CD4-positive, alpha-beta T cell treated with Interleukin-15 for 4 hours (primary cell): ENCODE results near the gene TNS1.

Experiments used
- DNase-seq: peaks from one replicate; pipeline ENCODE4 v3.0.0-alpha.2; 2020; ENCODE audit warnings: low spot score

The TNS1 gene

DNA sequence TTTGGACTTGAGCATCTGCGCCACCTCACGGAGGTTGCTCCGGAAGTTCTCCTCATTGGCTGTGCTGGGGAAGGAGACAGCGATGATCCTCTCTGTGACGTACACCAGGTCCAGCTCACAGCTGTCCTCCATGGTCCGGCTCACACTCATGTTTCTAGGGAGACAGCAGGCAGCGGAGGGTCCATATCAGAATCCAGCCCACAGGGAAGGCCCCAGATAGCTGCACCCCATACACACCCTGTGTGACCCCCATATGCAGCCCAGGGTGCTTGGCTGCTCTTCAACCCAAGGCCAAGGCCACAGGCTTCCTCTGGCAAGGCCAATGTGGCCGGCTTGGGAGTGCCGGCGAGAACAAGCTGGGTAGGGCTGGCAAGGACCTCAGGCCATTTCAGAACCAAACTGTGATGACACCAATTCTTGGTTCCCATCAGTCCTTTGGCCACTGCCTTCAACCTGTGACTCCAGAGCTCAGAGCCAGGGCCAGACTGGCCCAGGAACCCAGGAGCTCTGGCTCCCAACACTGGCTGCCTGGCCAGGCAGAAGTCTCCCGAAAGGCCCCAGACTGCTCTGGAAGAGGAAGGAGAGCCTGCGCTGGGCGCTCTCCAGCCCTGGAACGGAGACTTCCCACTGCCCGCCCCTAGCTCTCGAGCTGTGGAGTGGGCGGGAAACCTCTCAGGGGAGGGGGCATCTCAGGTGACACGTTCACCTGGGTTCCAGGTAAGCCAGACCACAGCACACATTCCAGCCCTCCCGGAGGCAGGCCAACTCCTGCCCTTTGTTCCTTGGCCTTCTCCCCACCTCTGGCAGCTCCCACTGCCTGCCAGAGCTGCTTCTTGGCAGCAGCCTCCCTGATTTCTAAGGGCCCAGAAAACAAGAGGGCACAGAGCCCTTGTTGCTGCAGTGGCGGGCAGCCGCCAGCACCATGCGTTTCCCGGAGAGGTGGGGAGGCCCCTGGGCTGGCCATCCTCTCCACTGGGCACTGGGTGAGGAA, 104.7 kb downstream of the TNS1 start:
- no peak for DNase-seq

DNA sequence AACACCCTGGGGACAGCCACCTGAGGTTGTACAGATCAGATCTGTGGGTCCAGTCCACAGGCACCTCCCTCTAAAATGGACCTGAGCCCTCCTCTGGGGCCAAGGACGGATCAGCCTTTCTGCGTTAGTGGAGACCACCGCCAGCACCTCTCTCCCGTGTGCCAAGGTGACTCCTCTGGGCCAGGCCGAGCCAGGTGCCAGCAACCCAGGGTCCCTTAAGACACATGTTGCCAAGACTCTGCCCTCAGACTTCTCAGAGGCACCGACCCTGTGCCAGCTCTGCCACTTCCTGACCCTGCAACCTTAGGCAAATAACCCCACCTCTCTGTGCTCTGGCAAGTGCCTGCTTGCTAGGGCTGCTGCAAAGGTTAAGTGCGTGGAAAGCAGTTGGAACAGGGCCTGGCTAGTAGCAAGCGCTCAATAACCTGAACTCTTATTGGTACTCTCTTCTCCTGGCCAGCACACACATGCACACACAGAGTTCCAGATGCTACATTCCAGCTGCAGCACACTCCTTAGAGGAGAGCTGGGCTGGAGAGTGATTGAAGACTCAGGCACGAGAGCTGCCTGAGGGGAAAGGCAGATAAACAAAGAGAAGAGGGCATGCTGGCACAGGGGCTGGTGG, 105.6 kb downstream of the TNS1 start:
- DNase-seq: no peak

DNA sequence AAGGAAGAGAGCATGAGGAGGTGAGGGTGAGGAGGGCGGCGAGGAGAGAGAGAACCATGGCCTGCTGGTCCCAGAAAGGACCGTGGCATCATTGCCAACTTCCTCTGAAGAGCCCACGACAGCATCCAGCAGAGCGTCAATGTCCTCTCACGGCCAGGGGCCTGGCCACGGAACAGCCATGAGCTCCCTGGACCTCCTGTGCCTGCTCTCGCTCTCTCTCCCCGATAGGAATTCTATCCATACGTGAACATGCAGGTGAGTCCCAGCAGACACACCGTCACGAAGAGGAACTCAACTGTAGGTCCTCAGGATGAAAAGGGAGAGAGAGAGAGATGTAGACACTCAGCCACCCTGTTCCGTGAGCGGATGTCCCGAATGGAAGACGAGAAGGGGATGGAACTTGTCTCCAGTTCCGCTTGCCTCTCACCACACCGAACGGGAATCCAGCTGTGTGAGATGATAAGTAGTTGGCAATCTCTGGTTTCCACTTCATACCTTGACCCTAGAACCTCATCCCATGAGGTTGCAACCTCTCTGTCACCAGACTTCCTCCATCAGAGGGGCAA, 107.6 kb downstream of the TNS1 start:
- no peak for DNase-seq

DNA sequence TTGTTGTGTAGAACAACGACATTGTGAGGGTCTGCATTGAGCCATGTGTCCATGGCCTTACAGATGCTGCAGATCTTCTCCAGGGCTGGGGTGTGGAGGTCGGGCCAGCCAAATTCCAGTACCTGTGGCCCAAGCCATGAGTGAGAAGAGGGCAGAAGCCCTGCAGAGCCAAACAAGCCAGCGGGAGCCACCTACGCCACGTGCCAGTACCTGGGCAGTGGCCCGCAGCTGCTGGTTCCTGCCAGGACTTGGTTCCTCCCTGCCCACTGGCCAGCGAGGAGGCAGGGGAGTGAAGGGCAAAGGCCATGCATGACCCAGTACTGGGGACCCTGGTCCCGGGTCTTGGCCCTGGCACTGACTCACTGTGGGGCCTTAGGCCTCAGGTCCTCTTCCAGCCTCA, 109.4 kb downstream of the TNS1 start:
- DNase-seq: no peak

DNA sequence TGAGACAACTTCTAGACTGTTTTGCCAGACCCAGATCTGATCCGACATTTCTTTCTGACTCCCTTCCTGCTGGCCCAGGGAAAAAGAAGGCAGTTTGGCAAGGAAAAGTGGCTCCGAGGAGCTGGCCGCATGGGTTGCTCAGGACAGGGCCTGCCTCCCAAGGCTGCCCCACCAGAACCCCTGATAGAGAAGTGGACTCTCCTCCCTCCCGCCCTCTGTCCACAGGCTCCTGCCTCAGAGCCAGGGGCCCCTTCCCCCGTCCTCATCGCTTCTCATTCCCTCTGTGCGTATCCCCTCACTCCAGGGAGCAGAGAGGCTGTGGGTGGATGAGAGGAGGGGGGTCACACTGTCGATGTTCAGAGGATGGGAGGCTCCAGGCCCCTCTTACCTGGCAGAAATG, 110.2 kb downstream of the TNS1 start:
- DNase-seq: no peak

DNA sequence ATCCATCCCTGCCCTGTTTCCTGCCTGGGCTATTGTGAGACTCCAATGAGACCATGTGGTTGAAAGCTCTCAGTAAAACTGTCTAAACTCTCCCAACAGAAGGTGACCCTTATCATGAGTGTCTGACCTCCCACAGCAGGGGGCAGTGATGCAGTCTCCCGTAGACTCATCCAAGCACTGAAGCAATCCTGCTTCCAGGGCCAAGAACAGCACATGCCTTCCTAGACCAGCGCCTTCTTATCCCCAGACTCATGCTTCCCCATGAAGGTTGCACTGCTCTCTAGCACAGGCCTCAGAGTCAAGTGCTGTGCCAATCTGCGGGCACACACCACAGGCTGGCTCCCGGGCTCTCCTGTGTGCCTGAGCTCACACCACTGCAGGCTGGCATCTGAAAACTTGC, 112.3 kb downstream of the TNS1 start:
- DNase-seq: no peak

DNA sequence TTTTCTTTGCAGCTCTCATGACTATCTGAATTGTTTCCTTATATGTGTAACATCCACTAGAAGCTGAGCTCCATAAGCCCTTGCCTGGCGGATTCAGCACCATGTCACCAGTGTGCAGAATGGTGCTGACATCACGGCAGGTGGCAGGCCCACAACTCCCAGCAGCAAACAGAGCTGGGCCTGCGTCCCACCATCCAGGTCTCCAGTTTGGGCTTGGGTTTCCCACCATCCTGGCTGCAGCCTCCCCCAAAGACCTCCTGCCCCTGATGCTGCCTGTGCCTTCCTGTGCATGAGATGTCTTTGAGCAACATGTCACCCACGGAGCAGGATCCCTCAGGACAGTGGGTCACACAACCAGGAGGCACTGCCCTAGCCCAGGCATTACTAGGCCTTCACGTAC, 113.1 kb downstream of the TNS1 start:
- DNase-seq: no peak

DNA sequence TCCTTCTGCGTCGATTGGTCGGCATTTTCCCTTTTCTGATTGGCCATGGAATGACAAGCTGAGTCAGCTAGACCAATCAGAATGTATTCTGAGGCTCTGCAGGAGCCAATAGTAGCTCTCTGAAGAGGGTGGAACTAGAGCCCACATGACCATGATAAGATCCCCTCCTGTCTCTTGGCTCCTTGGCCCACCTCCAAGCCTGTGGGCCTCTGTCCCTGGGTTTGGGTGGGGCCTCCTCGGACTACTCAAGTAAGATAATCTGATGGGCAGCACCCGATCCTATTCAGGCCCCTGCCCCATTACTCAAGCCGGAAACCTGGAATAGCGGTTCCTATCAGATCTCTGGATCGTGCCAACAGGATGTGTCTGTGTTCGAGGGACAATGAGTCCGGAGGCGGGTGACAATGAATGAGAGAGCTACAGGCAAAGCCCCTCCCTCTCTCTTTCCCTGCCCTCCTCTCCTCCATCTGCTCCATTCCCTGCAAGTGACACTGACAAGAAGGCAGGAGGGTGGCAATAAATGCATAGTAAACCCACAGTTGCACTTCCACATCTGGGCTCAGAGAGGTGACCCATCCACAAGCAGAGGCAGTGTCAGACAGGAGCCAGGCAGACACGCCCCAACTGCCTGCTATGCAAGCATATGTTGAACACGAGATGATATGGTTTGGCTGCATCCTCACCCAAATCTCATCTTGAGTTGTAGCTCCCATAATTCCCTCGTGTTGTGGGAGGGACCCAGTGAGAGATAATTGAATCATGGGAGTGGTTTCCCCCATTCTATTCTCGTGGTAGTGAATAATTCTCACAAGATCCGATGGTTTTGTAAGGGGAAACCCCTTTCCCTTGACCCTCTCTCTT, 114.7 kb downstream of the TNS1 start:
- no peak for DNase-seq

DNA sequence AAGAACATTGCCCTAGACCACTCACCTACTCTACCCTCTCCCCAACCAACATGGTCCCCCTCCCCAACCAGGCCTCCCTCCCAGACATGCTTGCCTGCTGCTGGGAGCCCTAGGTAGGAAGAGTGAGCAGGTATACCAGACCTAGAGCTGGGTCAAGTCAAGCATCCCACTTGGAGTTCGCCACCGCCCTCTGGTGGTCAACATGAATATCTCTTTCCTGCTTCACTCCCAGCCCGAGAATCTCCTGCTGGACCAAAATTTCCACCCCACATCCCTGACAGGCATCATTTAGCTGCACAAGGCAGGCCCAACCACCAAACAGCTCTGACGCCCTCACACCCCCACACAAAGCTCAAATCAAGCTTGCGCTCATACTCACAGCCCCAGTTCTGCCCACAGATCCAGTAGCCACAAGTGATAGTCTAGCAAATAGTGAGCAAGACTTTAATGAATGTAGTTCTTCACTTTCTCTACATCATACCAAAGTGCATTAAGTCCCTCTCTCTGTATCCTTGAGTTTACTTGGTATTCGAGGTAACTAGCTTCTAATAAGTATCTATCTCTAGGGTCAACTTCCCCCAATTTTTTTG, 116.0 kb downstream of the TNS1 start:
- peak; percentile 40 for DNase-seq

DNA sequence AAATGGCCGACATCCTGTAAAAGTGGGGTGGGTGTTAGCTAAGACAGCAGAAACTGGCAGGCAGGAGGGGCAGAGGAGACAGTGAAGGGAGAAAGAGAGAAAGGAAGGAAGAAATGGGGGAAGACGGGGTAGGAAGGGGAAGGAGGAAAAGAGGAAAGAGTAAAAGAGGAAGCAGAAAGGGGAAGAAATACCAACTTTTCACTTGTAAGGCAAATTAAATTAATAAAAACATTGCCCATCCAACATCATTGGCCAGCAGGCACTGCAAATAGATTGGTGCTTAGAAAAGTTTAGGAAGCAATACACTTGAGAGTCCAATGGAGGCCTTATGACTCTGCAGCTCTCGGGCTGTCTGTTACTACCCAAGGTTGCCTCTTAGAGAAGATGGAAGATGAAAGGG, 116.7 kb downstream of the TNS1 start:
- no peak for DNase-seq

DNA sequence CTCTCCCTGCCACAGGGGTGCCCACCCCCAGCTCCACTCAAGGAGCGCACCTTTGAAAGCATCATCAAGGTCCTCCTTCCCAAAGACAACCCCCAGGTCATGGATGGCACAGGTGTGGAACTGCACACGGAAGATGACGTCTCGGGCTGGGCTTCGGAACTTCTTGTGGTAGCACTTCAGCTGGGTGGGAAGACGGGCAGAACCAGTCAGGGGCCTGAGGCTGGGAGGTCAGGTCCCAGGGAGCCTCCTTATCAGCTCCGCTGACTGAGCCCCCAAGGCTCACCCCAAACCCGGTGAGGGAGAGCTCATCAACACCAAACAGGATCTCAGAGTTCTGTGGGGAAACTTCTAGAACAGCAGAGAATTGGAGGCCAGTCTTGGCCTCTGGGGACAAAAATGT, 117.8 kb downstream of the TNS1 start:
- DNase-seq: no peak

DNA sequence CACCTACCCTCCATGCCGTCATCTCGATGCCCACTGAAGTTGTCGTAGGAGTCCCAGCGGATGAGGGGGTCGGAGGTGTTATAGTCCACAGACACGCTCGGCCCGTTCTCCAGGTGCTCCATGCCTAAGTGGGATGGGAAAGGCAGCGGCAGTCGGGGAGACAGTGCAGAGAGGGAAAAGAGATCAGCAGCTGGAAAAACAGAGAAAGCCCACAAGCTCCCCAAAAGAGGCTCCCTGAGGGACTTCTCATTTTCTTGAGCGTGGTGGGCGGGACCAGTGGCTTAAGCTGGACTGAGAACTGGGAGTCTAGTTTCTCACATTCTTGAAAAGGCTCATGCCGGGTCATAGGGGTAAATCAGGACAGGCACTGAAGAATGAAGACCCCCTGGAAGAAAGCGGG, 121.9 kb downstream of the TNS1 start:
- DNase-seq: no peak

DNA sequence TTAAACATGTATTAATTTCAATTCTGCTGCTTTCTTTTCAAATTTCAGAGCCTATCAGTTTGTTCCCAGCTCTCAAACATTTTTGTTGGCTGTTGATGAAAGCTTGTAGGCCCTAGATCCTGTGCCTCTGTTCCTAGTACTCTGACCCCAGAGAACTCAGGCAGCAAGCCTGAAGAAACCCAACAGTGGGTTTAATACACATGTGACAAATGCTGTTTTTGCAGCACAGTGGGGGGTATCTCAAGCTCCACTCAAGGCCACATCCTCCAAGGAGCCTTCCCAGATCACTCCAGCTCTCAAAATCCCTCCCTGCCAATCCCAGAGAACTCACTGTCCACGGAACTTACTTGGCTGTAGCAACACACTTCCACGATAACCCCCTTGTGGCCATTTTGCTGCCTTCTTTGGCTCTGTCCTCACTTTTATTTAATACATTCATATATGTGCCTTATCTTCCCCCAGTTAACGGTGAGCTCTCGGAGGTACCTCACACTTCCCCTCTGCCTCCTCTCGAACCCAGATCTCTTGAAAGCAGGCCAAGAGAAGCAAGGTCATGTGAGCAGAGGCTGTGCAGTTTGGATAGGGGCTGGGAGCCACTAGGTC, 122.4 kb downstream of the TNS1 start:
- no peak for DNase-seq

DNA sequence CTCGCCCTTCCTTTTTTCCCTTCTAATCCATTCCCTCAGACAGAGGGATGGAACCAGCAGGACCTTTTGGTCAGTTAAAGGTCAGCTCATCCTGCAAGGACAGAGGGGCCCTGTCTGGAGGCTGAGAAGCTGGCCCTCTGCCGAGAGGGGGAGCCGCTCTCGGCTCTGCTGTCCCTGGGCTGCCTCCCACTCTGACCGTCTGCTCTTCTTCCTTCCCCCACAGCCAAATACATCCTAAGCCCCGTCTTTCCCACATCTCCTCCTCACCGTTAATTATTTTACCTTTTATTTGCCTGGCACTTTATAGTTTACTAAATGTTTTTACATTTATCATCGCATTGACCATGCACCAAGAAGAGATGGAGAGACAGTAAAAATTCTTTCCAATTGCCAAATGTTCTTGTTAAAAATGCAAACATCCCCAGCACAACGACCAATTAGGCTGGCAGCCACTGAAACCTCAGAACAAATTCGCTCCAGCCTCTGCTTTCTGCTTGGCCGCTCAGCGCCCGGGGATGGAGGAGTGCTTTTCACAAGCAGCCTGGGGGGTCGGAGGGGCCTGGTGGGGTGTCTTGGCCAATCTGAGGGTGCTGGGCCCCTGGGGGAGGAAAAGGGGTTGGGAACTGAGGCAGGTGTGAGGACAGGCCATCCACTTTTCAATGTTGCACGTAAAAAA, 123.7 kb downstream of the TNS1 start:
- DNase-seq: no peak

DNA sequence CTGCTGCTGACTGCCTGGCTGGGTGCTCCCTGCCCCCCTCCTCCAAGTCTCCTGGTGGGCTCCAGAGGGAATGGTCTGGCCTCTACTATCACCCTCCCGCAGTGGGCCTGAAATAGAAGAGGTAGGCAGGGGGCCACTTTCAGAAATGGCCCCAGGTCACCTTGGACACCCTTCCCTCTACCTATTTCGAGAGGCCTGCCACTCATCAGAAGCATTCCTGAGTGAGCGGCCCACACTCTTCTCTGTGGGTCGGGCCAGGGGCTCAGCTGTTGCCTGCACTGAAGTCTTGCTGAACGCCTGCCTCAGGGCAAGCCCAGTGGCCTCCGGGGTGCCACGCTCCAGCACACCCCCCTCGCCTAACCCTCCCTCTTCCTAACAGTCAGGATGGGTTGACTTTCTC, 124.9 kb downstream of the TNS1 start:
- DNase-seq: no peak

DNA sequence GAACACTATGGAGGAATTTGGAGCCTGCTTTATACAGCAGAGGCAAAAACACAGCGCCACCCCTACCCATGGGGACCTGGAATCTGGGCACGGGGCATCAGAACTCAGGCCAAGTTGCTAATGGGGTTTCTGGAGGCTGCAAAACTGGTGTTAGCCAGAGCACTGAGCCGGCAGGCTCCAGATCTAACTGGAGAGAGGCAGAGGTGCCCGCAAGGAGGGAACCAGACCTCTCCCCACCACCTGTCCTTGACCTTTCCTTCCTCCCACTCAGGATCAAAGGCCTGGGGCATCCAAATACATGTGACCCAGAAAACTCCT, 126.6 kb downstream of the TNS1 start:
- no peak for DNase-seq

DNA sequence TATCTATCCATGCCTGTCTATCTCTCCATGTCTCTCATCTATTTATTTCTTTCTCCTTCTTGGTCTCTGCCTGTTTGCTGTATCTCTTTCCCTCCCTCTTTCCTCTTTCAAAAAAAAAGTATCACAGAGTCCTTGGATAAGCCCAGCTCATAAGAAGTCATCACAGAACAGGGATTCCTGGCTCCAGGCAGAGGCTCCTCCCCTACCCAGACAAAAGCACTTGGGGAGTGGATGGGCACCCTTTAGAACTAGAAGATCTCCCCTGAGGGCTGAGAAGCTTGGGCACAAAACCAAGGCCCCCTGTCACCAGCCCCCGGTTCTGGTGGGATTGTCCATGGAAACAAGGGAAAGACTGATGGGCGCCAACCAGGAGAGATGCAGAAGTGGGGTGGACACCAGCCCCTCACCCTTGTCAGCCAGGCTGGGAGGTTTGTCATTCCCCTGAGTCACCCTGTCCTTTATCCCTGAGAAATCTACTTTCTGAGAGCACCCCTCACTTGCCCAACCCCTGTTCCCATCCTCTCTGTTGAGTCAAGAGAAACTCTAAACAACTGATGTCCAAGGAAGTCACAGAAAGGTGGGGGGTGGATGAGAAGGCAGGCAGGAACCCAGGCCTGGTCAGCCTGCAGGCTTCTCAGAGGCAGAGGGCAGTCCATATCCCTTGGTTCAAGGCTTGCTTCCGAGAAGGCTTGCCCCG, 127.1 kb downstream of the TNS1 start:
- no peak for DNase-seq

DNA sequence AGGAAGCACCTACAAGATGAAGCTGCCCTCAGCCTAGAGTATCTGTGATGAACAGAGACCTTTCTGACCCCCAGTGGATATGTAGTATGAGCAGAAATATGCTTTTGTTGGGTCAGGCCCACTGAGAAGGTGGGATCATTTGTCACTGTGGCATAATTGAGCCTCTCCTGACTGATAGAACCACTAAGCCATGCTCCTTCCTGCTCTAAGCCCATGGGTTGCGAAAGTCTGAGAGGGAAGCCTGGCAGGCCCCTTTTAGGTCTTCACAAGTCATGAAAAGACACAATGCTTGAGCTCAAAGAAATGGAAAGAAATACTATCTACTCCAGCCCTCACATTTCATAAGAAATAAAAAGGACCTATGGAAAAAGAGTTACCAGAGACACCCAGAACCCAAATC, 127.7 kb downstream of the TNS1 start:
- DNase-seq: no peak

DNA sequence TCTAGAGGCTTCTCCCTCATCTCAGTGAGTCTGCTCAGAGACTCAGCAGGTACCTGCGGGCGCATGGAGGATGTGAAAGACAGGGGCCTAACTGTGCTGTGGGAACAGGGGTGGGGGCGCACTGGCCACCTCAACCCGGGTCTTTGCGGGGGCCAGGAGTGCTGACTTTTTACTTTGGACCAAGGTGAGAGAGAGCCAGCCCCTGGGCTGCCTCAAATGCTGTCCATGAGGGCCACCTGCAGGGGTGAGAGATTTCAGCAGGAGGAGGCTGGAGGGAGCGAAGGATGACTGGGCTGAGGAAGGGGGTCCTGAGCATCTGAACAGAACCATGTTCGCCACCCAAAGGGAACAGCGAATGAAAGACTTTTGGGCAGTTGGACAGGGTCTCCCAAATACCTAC, 129.4 kb downstream of the TNS1 start:
- DNase-seq: no peak

DNA sequence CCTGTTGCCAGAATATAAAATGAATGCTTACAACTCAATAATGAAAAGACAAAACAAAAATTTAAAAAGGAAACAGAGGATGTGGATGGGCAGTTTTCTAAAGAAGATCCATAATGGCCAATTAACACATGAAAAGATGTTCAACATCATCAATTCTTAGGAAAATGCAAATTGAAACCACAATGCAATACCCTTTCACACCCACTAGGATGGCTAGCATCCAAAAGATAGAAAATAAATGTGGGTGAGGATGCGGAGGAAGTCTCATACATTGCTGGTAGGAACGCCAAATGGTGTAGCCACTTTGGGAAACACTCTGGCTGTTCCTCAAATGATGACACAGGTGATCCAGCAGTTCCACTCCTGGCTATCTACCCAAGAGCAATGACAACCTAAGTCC, 130.5 kb downstream of the TNS1 start:
- DNase-seq: no peak
